Neural cell (in vitro differentiated cells): ENCODE measurements around the gene TAS2R9. TPM values are rescaled to one million over a fixed set of nuclear protein-coding genes. Genes with fewer than 3 reads are reported as not detected.

Source experiments
- H2AFZ ChIP-seq: fragments of 200-600, 300-800 bp; sonication (generic), shearing (Covaris generic); 2 replicates; pipeline ENCODE4 v1.6.0; 2014; ENCODE audit warnings: low read depth, mild to moderate bottlenecking, antibody characterized with exemption, low read length, moderate library complexity
- H3F3A ChIP-seq: fragments of 200-600 bp; shearing (Covaris generic); 2 replicates; pipeline ENCODE4 v1.6.1; 2016; ENCODE audit warnings: mild to moderate bottlenecking, moderate library complexity, mixed read lengths, antibody characterized with exemption, low read length; ENCODE audit not compliant: insufficient read depth, poor library complexity, severe bottlenecking
- H3K27ac ChIP-seq: fragments of 200-600, 300-800 bp; sonication (generic), shearing (Covaris generic); 2 replicates; pipeline ENCODE4 v1.5.1; 2014; ENCODE audit warnings: mild to moderate bottlenecking, low read length, moderate library complexity
- H3K27me3 ChIP-seq: fragments of 300-800, 200-600 bp; sonication (generic), shearing (Covaris generic); 2 replicates; pipeline ENCODE4 v1.6.0; 2014; ENCODE audit warnings: mild to moderate bottlenecking, low read depth, low read length, moderate library complexity; ENCODE audit not compliant: insufficient read depth
- H3K36me3 ChIP-seq: fragments of 300-800, 200-600 bp; sonication (generic), shearing (Covaris generic); 2 replicates; pipeline ENCODE4 v1.5.1; 2014; ENCODE audit warnings: mild to moderate bottlenecking, antibody characterized with exemption, low read length, moderate library complexity; ENCODE audit not compliant: insufficient read depth
- H3K4me2 ChIP-seq: fragments of 300-800, 200-600 bp; sonication (generic), shearing (Covaris generic); 2 replicates; pipeline ENCODE4 v1.6.0; 2014; ENCODE audit warnings: mild to moderate bottlenecking, low read length
- H3K4me3 ChIP-seq: fragments of 300-800, 200-600 bp; sonication (generic), shearing (Covaris generic); 2 replicates; pipeline ENCODE4 v1.5.1; 2014; ENCODE audit warnings: mild to moderate bottlenecking, low read length, moderate library complexity
- H3K79me2 ChIP-seq: fragments of 200-600 bp; shearing (Covaris generic); replicated peaks from 2 replicates; pipeline ENCODE4 v1.6.0; 2014; ENCODE audit warnings: mild to moderate bottlenecking, low read length, moderate library complexity; ENCODE audit not compliant: insufficient read depth
- H3K9ac ChIP-seq: fragments of 300-800, 200-600 bp; sonication (generic), shearing (Covaris generic); 2 replicates; pipeline ENCODE4 v1.6.1; 2016; ENCODE audit warnings: mild to moderate bottlenecking, low read length, mixed read lengths
- H3K9me2 ChIP-seq: fragments of 200-600 bp; shearing (Covaris generic); 2 replicates; pipeline ENCODE4 v1.6.1; 2016; ENCODE audit warnings: mild to moderate bottlenecking, low read length, mixed read lengths; ENCODE audit not compliant: insufficient read depth
- H3K9me3 ChIP-seq: fragments of 200-600, 300-800 bp; sonication (generic), shearing (Covaris generic); 2 replicates; pipeline ENCODE4 v1.6.1; 2016; ENCODE audit warnings: mild to moderate bottlenecking, mixed run types, low read length, moderate library complexity, mixed read lengths
- H4K20me1 ChIP-seq: fragments of 200-600 bp; shearing (Covaris generic); 2 replicates; pipeline ENCODE4 v1.6.1; 2016; ENCODE audit warnings: mild to moderate bottlenecking, mixed run types; ENCODE audit not compliant: insufficient read depth
- EP300 ChIP-seq: fragments of 450-650 bp; conservative IDR thresholded peaks from 2 replicates; pipeline ENCODE4 v1.6.1; 2014; ENCODE audit warnings: antibody characterized with exemption, mild to moderate bottlenecking, moderate library complexity; ENCODE audit not compliant: poor library complexity, severe bottlenecking
- EZH2 ChIP-seq: fragments of 200-600, 300-800 bp; shearing (Covaris generic), sonication (generic); IDR thresholded peaks from 2 replicates; pipeline ENCODE4 v1.6.1; 2014; ENCODE audit warnings: antibody characterized with exemption, low read length, borderline replicate concordance, mild to moderate bottlenecking; ENCODE audit not compliant: insufficient read depth, poor library complexity, severe bottlenecking
- MXI1 ChIP-seq: fragments of 450-650 bp; conservative IDR thresholded peaks from 2 replicates; pipeline ENCODE4 v1.6.1; 2014; ENCODE audit warnings: antibody characterized with exemption, mild to moderate bottlenecking; ENCODE audit not compliant: poor library complexity, severe bottlenecking
- POLR2AphosphoS5 ChIP-seq: IDR thresholded peaks from 2 replicates; pipeline ENCODE4 v1.6.1; 2012
- RAD21 ChIP-seq: fragments of 450-650 bp; conservative IDR thresholded peaks from 2 replicates; pipeline ENCODE4 v1.6.1; 2014; ENCODE audit warnings: antibody characterized with exemption, mild to moderate bottlenecking, moderate library complexity
- SMC3 ChIP-seq: fragments of 450-650 bp; conservative IDR thresholded peaks from 2 replicates; pipeline ENCODE4 v1.6.1; 2014; ENCODE audit warnings: antibody characterized with exemption, mild to moderate bottlenecking, moderate library complexity; ENCODE audit not compliant: poor library complexity
- TAF1 ChIP-seq: IDR thresholded peaks from 2 replicates; pipeline ENCODE4 v1.6.1; 2012; ENCODE audit warnings: low read depth
- polyA plus RNA-seq: library from polyadenylated mRNA; depleted of rRNA; stranded (reverse); fragments of >200 nt; gene quantifications from 2 replicates; pipeline ENCODE4 v1.2.3, GENCODE V29; 2014
- small RNA-seq, 3 experiments: library from RNA; depleted of rRNA; stranded (forward); fragments of <200 nt; gene quantifications; one replicate each; pipeline ENCODE3, GENCODE V24; 2012
- TF ChIP-seq, protein P1 (sequence below): fragments of 450-650 bp; IDR thresholded peaks from 2 replicates; pipeline ENCODE4 v1.5.1; 2014; ENCODE audit warnings: antibody characterized with exemption, mild to moderate bottlenecking, moderate library complexity; ENCODE audit not compliant: poor library complexity, severe bottlenecking
- TF ChIP-seq, protein P2 (sequence below): IDR thresholded peaks from 2 replicates; pipeline ENCODE4 v1.6.1; 2012; ENCODE audit warnings: borderline replicate concordance

TAS2R9 gene
- polyA plus RNA-seq, 1 donor from 2014 or later, result 0.32 TPM

DNA sequence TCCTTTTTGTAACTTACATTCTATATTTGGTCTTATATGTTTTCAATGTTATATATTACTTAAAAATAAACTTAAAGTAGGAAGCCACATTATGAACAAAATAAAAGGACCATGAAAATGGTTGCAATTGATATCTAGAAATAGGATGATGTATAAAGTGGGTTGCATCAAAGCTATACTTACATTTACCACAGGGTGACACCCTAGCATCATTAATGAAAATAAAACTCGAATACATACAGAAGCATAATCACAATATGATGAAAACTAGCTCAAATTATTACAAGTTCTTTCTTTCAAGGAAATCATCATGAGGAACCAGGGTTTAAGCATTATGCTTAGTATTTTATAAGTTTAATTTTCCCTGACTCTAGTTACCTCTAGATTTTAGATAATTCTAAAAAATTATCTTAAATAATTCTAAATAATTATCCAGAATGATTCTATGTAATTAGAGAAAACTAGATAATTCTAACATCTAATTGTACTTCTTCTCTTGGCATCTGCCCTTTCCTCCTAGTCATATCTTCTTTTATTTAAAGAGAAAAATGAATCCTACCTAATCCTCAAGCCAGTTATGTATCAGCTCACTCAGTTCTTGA, 38.7 kb downstream of the TAS2R9 start:
- H3K9me3 ChIP-seq, result no peaks in the 10 kb centered on the region
- no peak overlapping the region for H3K27ac ChIP-seq
- no peak overlapping the region for H3K4me2 ChIP-seq
- no peak overlapping the region for H3K4me3 ChIP-seq
- H3K36me3 ChIP-seq, result no peaks in the 10 kb centered on the region
- no peaks in the 10 kb centered on the region for H3K27me3 ChIP-seq
- no peak overlapping the region for H3K9ac ChIP-seq
- H4K20me1 ChIP-seq, result no peaks in the 10 kb centered on the region
- H3F3A ChIP-seq, result no peaks in the 10 kb centered on the region
- H3K9me2 ChIP-seq, result no peaks in the 10 kb centered on the region
- TF ChIP-seq EP300 (no peak), SMC3 (peak; percentile 96), RAD21 (peak; percentile 95)
- TF ChIP-seq, protein P1, sequence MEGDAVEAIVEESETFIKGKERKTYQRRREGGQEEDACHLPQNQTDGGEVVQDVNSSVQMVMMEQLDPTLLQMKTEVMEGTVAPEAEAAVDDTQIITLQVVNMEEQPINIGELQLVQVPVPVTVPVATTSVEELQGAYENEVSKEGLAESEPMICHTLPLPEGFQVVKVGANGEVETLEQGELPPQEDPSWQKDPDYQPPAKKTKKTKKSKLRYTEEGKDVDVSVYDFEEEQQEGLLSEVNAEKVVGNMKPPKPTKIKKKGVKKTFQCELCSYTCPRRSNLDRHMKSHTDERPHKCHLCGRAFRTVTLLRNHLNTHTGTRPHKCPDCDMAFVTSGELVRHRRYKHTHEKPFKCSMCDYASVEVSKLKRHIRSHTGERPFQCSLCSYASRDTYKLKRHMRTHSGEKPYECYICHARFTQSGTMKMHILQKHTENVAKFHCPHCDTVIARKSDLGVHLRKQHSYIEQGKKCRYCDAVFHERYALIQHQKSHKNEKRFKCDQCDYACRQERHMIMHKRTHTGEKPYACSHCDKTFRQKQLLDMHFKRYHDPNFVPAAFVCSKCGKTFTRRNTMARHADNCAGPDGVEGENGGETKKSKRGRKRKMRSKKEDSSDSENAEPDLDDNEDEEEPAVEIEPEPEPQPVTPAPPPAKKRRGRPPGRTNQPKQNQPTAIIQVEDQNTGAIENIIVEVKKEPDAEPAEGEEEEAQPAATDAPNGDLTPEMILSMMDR, result peak; percentile 91
- H3K79me2 ChIP-seq, result no peaks in the 10 kb centered on the region
- no peak overlapping the region for H2AFZ ChIP-seq

DNA sequence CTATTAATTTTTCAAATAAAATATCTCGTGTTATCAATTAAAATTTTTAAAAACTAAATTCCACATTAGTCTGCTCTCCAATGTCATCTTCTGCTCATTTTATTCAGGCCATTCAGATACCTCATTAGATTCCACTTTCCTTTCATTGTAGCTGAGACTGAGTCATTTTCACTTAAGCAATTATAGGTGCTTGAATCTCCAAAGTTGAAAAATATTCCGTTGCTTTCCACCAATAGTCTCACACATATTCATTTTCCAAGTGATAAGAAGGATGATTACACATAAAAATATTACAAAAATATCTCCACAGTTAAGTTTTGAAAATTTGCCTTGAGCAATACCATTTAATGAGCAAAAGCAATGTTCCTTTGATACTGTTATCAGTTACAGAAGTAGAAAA, 50.3 kb downstream of the TAS2R9 start:
- no peaks in the 10 kb centered on the region for H3K9me2 ChIP-seq
- no peaks in the 10 kb centered on the region for H4K20me1 ChIP-seq
- no peak overlapping the region for H3K9ac ChIP-seq
- H2AFZ ChIP-seq, result no peak overlapping the region
- TF ChIP-seq, protein P2, sequence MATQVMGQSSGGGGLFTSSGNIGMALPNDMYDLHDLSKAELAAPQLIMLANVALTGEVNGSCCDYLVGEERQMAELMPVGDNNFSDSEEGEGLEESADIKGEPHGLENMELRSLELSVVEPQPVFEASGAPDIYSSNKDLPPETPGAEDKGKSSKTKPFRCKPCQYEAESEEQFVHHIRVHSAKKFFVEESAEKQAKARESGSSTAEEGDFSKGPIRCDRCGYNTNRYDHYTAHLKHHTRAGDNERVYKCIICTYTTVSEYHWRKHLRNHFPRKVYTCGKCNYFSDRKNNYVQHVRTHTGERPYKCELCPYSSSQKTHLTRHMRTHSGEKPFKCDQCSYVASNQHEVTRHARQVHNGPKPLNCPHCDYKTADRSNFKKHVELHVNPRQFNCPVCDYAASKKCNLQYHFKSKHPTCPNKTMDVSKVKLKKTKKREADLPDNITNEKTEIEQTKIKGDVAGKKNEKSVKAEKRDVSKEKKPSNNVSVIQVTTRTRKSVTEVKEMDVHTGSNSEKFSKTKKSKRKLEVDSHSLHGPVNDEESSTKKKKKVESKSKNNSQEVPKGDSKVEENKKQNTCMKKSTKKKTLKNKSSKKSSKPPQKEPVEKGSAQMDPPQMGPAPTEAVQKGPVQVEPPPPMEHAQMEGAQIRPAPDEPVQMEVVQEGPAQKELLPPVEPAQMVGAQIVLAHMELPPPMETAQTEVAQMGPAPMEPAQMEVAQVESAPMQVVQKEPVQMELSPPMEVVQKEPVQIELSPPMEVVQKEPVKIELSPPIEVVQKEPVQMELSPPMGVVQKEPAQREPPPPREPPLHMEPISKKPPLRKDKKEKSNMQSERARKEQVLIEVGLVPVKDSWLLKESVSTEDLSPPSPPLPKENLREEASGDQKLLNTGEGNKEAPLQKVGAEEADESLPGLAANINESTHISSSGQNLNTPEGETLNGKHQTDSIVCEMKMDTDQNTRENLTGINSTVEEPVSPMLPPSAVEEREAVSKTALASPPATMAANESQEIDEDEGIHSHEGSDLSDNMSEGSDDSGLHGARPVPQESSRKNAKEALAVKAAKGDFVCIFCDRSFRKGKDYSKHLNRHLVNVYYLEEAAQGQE, result no peak
- TF ChIP-seq SMC3 (no peak), POLR2AphosphoS5 (no peak), EP300 (no peak), EZH2 (no peak), MXI1 (no peak), TAF1 (no peak), RAD21 (no peak)
- TF ChIP-seq, protein P1, result no peak
- H3K27ac ChIP-seq, result no peak overlapping the region
- H3K4me2 ChIP-seq, result no peak overlapping the region
- no peaks in the 10 kb centered on the region for H3K9me3 ChIP-seq
- no peaks in the 10 kb centered on the region for H3K36me3 ChIP-seq
- no peaks in the 10 kb centered on the region for H3K79me2 ChIP-seq
- H3F3A ChIP-seq, result no peaks in the 10 kb centered on the region
- H3K4me3 ChIP-seq, result no peak overlapping the region
- no peaks in the 10 kb centered on the region for H3K27me3 ChIP-seq

Small RNA genes lying within 50 kb of the gene (small RNA-seq; reads per million reads assigned to genes)
- gene PRR4, result 0 reads per million in 3 experiments

Other genes with a start within 250 kb of the TAS2R9 start
- 43.3 and 63.5 TPM in 2 replicates for gene MAGOHB, start 196.6 kb downstream of the TAS2R9 start, polyA plus RNA-seq
- gene STYK1, start 136.1 kb downstream of the TAS2R9 start, polyA plus RNA-seq, result 0.24 and 0.26 TPM in 2 replicates
- gene YBX3, start 86.8 kb downstream of the TAS2R9 start, polyA plus RNA-seq, result 3.4 and 7.3 TPM in 2 replicates
- gene TAS2R7, start 7.5 kb downstream of the TAS2R9 start, polyA plus RNA-seq, result 0.58 TPM in 1 of 2 replicates, not detected in the other
- 0.59 and 1.6 TPM in 2 replicates for gene TAS2R8, start 2.9 kb downstream of the TAS2R9 start, polyA plus RNA-seq
- gene TAS2R10, start 16.2 kb upstream of the TAS2R9 start, polyA plus RNA-seq, result 3.9 and 8.3 TPM in 2 replicates
- gene PRR4, start 39.3 kb upstream of the TAS2R9 start, polyA plus RNA-seq, result 4.8 and 5.0 TPM in 2 replicates
- 18.7 and 25.7 TPM in 2 replicates for gene PRH1, start 74.1 kb upstream of the TAS2R9 start, polyA plus RNA-seq
- 0.52 and 0.61 TPM in 2 replicates for gene TAS2R13, start 99.4 kb upstream of the TAS2R9 start, polyA plus RNA-seq
- not detected in 2 replicates for gene PRH2, start 119.1 kb upstream of the TAS2R9 start, polyA plus RNA-seq
- 13.5 and 14.9 TPM in 2 replicates for gene TAS2R14, start 129.1 kb upstream of the TAS2R9 start, polyA plus RNA-seq
- 2.4 TPM in 1 of 2 replicates, not detected in the other for gene TAS2R50, start 176.7 kb upstream of the TAS2R9 start, polyA plus RNA-seq
- 1.9 and 3.3 TPM in 2 replicates for gene TAS2R20, start 188.1 kb upstream of the TAS2R9 start, polyA plus RNA-seq
- 5.7 and 11.2 TPM in 2 replicates for gene TAS2R19, start 212.5 kb upstream of the TAS2R9 start, polyA plus RNA-seq
- 3.5 and 4.0 TPM in 2 replicates for gene TAS2R31, start 221.2 kb upstream of the TAS2R9 start, polyA plus RNA-seq